ENCODE measurements around the gene ORAI3. TPM values are rescaled to one million over a fixed set of nuclear protein-coding genes. Genes with fewer than 3 reads are reported as not detected.

Gene ORAI3
- total RNA-seq, 1 experiment from 2014 or later, result 10.8 TPM

- DNase-seq (ENCODE audit: low spot score) (no peak), ATAC-seq (no peak)
- peaks cover 25% of the 10 kb centered on the region for H3K36me3 Mint-ChIP-seq
- CTCF ChIA-PET, result interaction anchor here (0.5 to 2.1 kb wide), 7 partner anchors 12 to 195 kb away, joined by 3 to 12 read pairs (median 3); partner anchors contain the start of gene VKORC1
- H3K27me3 Mint-ChIP-seq (ENCODE audit: low read depth), result no peaks in the 10 kb centered on the region
- peak overlapping the region; percentile 75 for H3K4me3 Mint-ChIP-seq
- peaks cover 27% of the 10 kb centered on the region for H3K4me1 Mint-ChIP-seq
- no peak overlapping the region; the same call in 1 of the 2 replicates for H3K27ac Mint-ChIP-seq
- POLR2A ChIA-PET, result interaction anchor here (0.7 to 1.6 kb wide), 2 partner anchors 22 to 24 kb away, joined by 3 read pairs; partner anchors contain the start of gene FBXL19
- no peaks in the 10 kb centered on the region for H3K9me3 Mint-ChIP-seq
- TF ChIP-seq ZMAT4 (CRISPR knock-in tag; IDR thresholded peaks at IDR 0.05) (no peak), SP1 (CRISPR knock-in tag; conservative IDR thresholded peaks at IDR 0.05) (no peak), ZNF396 (CRISPR knock-in tag; IDR thresholded peaks at IDR 0.05; ENCODE audit: borderline replicate concordance) (no peak), ZNF121 (CRISPR knock-in tag; IDR thresholded peaks at IDR 0.05) (no peak)
These were observed 1.4 kb upstream of the ORAI3 start for GRCh38 chr16:30947541-30947858.

- no peaks in the 10 kb centered on the region for H3K9me3 Mint-ChIP-seq
- ChIA-PET CTCF (interaction anchor here (1.1 to 2.1 kb wide), 6 partner anchors 13 to 194 kb away, joined by 3 to 12 read pairs (median 4); no protein-coding TSS in a partner anchor), POLR2A (interaction anchor here (0.7 to 1.6 kb wide), 2 partner anchors 23 to 25 kb away, joined by 3 read pairs; partner anchors contain the start of gene FBXL19)
These were observed 805 bp upstream of the ORAI3 start for GRCh38 chr16:30947859-30948666.

More at GRCh38 chr16:30947859-30948666, 805 bp upstream of the ORAI3 start:
- peak; percentile 36; the same call in 1 of the 2 replicates for TF ChIP-seq ARID4B (CRISPR knock-in tag; IDR thresholded peaks at IDR 0.05; ENCODE audit: borderline replicate concordance)
- TF ChIP-seq HMGA2 (CRISPR knock-in tag; IDR thresholded peaks at IDR 0.05), result 0 out of 2 replicates have a peak, but pooled peaks have one; percentile 9
- TF ChIP-seq ATF1 (CRISPR knock-in tag; IDR thresholded peaks at IDR 0.05), result no peak
- no peak for TF ChIP-seq NR1H2 (CRISPR knock-in tag; IDR thresholded peaks at IDR 0.05)
- TF ChIP-seq ZBTB43 (CRISPR knock-in tag; IDR thresholded peaks at IDR 0.05), result no peak
- TF ChIP-seq USF1 (CRISPR knock-in tag; IDR thresholded peaks at IDR 0.05), result 0 out of 2 replicates have a peak, but pooled peaks have one; percentile 7
- no peak for TF ChIP-seq ZNF263 (CRISPR knock-in tag; IDR thresholded peaks at IDR 0.05; ENCODE audit: low read depth)
- peak; percentile 86 for TF ChIP-seq SP1 (CRISPR knock-in tag; conservative IDR thresholded peaks at IDR 0.05)
- TF ChIP-seq IRF2 (CRISPR knock-in tag; IDR thresholded peaks at IDR 0.05; ENCODE audit: borderline replicate concordance, low read depth), result no peak
- no peak for TF ChIP-seq ETV6 (CRISPR knock-in tag; IDR thresholded peaks at IDR 0.05)
- TF ChIP-seq ZBTB21 (CRISPR knock-in tag; IDR thresholded peaks at IDR 0.05; ENCODE audit: borderline replicate concordance), result no peak
- TF ChIP-seq ZNF512 (CRISPR knock-in tag; IDR thresholded peaks at IDR 0.05; ENCODE audit: borderline replicate concordance), result no peak
- TF ChIP-seq NFYB (CRISPR knock-in tag; conservative IDR thresholded peaks at IDR 0.05; ENCODE audit: low read depth), result peak; percentile 79
- peak; percentile 99 for DNase-seq (ENCODE audit: low spot score)
- H3K27me3 Mint-ChIP-seq (ENCODE audit: low read depth), result no peaks in the 10 kb centered on the region
- ATAC-seq, result peak; percentile 88
- peaks cover 20% of the 10 kb centered on the region for H3K36me3 Mint-ChIP-seq
- peak overlapping the region; percentile 93 for H3K27ac Mint-ChIP-seq
- peak overlapping the region; percentile 76 for H3K4me3 Mint-ChIP-seq
- peaks cover 22% of the 10 kb centered on the region for H3K4me1 Mint-ChIP-seq

Data from WTC11 (cell line).